H1 (cell line): ENCODE measurements around the gene ZDHHC11. TPM values are rescaled to one million over a fixed set of nuclear protein-coding genes. Genes with fewer than 3 reads are reported as not detected.

Experiments
- CBX5 ChIP-seq: fragments of 300-800, 300-1000 bp; sonication (generic); IDR thresholded peaks from 2 replicates; pipeline ENCODE4 v1.7.1; 2016; ENCODE audit warnings: antibody characterized with exemption, low read length, low read depth
- GABPA ChIP-seq: IDR thresholded peaks from 2 replicates; pipeline ENCODE4 v1.6.1; 2011; ENCODE audit warnings: mild to moderate bottlenecking, low read length, moderate library complexity, borderline replicate concordance; ENCODE audit not compliant: insufficient read depth
- HDAC6 ChIP-seq: IDR thresholded peaks from one replicate; pipeline ENCODE4 v1.7.1; 2012; ENCODE audit warnings: low read depth, mild to moderate bottlenecking, inconsistent platforms, low read length, moderate library complexity
- KDM1A ChIP-seq: fragments of 200-600, 300-600 bp; sonication (generic); IDR thresholded peaks from 2 replicates; pipeline ENCODE4 v1.7.1; 2016; ENCODE audit warnings: mild to moderate bottlenecking, low read length, borderline replicate concordance
- NRF1 ChIP-seq: IDR thresholded peaks from 2 replicates; pipeline ENCODE4 v1.6.1; 2011; ENCODE audit warnings: mild to moderate bottlenecking, low read depth, low read length, improper control_type of control experiment
- POLR2A ChIP-seq, 2 experiments: IDR thresholded peaks; 1 replicate in 1 of 2; 2 replicates in 1 of 2; pipeline ENCODE4 v1.6.1; 2011; ENCODE audit warnings: low read depth in 2 of 2, low read length in 2 of 2, mild to moderate bottlenecking in 2 of 2; ENCODE audit errors: control extremely low read depth in 1 of 2
- POU5F1 ChIP-seq: IDR thresholded peaks from 2 replicates; pipeline ENCODE4 v1.6.1; 2011; ENCODE audit warnings: low read depth, mild to moderate bottlenecking, low read length, moderate library complexity
- RBBP5 ChIP-seq: IDR thresholded peaks from 2 replicates; pipeline ENCODE4 v1.7.1; 2012; ENCODE audit warnings: low read depth, mild to moderate bottlenecking, inconsistent platforms, low read length, moderate library complexity, borderline replicate concordance
- SAP30 ChIP-seq: fragments of 300-600 bp; sonication (generic); IDR thresholded peaks from 2 replicates; pipeline ENCODE4 v1.7.1; 2012; ENCODE audit warnings: low read length, moderate library complexity, mild to moderate bottlenecking, inconsistent platforms; ENCODE audit not compliant: insufficient read depth, insufficient replicate concordance
- SP2 ChIP-seq: IDR thresholded peaks from 2 replicates; pipeline ENCODE4 v1.6.1; 2012; ENCODE audit warnings: mild to moderate bottlenecking, low read length, inconsistent platforms
- polyA plus RNA-seq, 7 experiments: library from polyadenylated mRNA; depleted of rRNA in 3 of 7; stranded (reverse) in 5 of 7; unstranded in 2 of 7; fragments of >200 nt in 5 of 7; fragments of 200-250 nt in 2 of 7; gene quantifications; 1 replicate in 5 of 7; 2 replicates in 1 of 7; 4 replicates in 1 of 7; pipeline versions ENCODE4 v1.2.1 to v1.2.3, GENCODE V29; 2011 to 2013; ENCODE audit warnings: missing spikeins in 2 of 7, mixed read lengths in 2 of 7
- total RNA-seq: library from RNA; stranded (reverse); fragmentation: NEBNext Ultra II Directional; extraction: Animal tissue kit (Norgen Biotek cat#: 25700); gene quantifications from 2 replicates; pipeline ENCODE4 v1.2.1, GENCODE V29; 2021

The ZDHHC11 gene
- total and polyA plus RNA-seq, 2 of the 8 experiments (the other 6 are each of a cell fraction or from before 2014, with no cell fraction given) = 4.7 to 16.6 TPM

GRCh38 chr5:892394-893136 is 41.8 kb upstream of the ZDHHC11 start, which contains the start of the genes BRD9 and TRIP13 (continued):
- TF ChIP-seq HDAC6 (no peak), KDM1A (no peak), RBBP5 (peak; percentile 71; the same call in 1 of the 2 replicates), CBX5 (no peak), POLR2A (IDR thresholded peaks at IDR 0.05; ENCODE audit: control extremely low read depth in 1 of 2, low read depth in 2 of 2, low read length in 2 of 2) (peak in 1 of 2 experiments; percentile 72; a peak in 2 of 3 replicates), SAP30 (no peak), GABPA (peak; percentile 97), SP2 (no peak), NRF1 (no peak), POU5F1 (no peak)
